ENCODE results near the gene TMCO1. TPM values are rescaled to one million over a fixed set of nuclear protein-coding genes. Genes with fewer than 3 reads are reported as not detected.
"Not testable (repeated sequence)": the region's sequence is repeated elsewhere in the genome, so short reads cannot be mapped to it uniquely, and the experiment has no call there.

The TMCO1 gene, protein sequence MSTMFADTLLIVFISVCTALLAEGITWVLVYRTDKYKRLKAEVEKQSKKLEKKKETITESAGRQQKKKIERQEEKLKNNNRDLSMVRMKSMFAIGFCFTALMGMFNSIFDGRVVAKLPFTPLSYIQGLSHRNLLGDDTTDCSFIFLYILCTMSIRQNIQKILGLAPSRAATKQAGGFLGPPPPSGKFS
- total RNA-seq (2014; rRNA removed; shearing (Covaris generic)) = 171 and 296 TPM in 2 replicates

DNA sequence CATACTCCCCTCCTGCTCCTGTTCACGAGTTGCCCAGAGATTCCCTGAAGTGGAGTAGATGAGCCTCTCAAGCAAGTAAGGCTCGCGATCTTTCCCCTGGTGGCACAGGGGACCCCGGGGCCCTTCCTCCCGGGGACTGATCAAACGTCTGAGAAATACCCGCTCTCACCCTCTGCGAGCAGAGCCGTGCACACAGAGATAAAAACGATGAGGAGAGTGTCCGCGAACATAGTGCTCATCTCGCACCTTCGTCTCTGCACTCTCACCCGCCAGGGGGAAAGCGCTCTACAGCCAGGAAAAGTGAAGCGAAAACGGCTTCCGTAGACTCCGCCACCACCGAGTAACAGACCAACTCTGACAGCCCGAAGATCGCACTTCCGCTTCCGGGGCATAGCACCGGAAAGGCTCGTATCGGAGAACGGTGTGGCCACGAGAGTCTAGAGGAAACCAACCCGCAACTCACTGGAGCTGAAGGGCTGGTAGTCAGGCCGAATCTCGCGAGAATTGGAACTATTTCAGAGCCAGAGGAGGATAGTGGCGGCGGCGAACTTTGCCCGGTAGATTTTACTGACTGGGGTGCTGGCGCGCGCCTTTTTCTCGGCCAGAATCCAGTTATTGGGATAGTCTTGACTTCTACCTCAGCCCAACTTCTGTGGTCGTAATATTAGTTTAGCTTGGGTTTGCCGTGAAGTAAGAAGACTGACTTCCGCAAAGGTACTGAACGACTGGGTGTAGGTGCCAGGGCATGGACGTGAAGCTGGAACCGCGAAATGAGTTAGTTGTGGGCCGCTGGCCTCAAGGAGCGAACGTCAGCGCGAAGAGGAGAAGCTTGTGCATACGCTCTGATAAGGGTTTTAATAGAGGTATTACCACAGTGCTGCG, at the start of gene TMCO1:
TMCO1 (minus strand) TSS at position 356 of the 882 bp plus-strand sequence; CDS start at position 239, 117 bp downstream.
- H3K27ac ChIP-seq = peak within 1 kb of the TSS; percentile 84

DNA sequence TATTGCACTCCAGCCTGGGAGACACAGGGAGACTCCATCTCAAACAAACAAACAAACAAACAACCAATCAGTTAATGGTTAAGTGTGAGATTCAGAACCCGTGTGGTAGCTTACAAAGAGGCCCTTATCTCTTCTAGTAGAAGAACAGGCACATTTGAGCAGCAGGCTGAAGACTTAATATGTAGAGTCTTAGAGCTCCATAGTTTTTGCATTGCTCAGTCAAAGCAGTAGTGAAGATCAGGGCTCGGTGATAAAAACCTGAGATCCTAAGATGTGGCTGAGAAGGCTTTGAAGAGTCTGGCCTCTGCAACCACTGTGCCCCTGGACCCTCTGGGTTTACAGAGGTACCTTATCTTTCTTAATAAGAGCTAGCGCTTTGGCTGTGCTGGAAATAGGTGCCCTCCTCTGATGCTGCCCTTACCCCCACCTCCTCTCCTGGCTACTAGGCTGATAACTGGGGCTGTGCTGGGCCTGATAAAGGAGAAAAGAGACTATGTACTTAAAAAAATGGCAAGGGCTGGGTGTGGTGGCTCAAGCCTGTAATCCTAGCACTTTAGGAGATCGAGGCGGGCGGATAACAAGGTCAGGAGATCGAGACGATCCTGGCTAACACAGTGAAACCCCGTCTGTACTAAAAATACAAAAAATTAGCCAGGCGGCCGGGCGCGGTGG, 48.3 kb upstream of the TMCO1 start:
- Histone ChIP-seq H3K4me1 (replicated peaks) (no peaks in the 10 kb centered on the region; the same call in 1 of the 2 replicates), H3K4me3 (no peak overlapping the region), H3K36me3 (no peaks in the 10 kb centered on the region), H3K27me3 (replicated peaks) (0 out of 2 replicates have a peak, but pooled peaks cover under 1% of the 10 kb centered on the region), H3K9me3 (replicated peaks) (no peaks in the 10 kb centered on the region), H3K27ac (no peak overlapping the region)
- DNase-seq (ENCODE audit: low read depth in 1 of 2, low spot score in 2 of 2) = no peak

More for the DNA sequence above, at the start of gene TMCO1:
- H3K36me3 ChIP-seq = peaks cover 54% of the 10 kb centered on the region
- H3K27me3 ChIP-seq (replicated peaks) = no peaks in the 10 kb centered on the region
- DNase-seq (ENCODE audit: low read depth in 1 of 2, low spot score in 2 of 2) = peak; percentile 93 to 96
- no peaks in the 10 kb centered on the region for H3K9me3 ChIP-seq (replicated peaks)
- H3K4me3 ChIP-seq = peak within 1 kb of the TSS; percentile 57
- H3K4me1 ChIP-seq (replicated peaks) = peaks cover 25% of the 10 kb centered on the region

DNA sequence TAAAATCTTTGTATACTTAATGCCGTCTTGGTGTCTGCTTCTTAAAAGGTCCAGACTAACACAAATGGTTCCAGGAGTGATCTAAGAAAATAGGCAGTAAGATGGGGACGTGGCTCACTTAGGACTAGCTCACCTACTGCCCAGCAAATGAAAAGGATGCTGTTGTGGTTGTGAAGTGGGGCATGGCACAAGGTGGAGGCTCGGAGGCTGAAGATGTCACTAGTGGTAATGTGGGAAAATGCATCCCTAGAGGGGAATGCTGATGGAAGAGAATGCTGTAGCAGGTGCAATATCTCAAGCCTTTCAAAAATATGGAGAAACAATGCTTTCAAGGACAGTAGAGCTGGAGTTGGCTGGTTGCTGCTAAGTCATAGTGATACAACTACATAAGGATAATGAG, 47.5 kb upstream of the TMCO1 start:
- no peaks in the 10 kb centered on the region; the same call in 1 of the 2 replicates for H3K4me1 ChIP-seq (replicated peaks)
- H3K9me3 ChIP-seq (replicated peaks) = no peaks in the 10 kb centered on the region
- H3K36me3 ChIP-seq = no peaks in the 10 kb centered on the region
- DNase-seq (ENCODE audit: low read depth in 1 of 2, low spot score in 2 of 2) = no peak
- no peak overlapping the region for H3K27ac ChIP-seq
- no peak overlapping the region for H3K4me3 ChIP-seq
- H3K27me3 ChIP-seq (replicated peaks) = no peaks in the 10 kb centered on the region

DNA sequence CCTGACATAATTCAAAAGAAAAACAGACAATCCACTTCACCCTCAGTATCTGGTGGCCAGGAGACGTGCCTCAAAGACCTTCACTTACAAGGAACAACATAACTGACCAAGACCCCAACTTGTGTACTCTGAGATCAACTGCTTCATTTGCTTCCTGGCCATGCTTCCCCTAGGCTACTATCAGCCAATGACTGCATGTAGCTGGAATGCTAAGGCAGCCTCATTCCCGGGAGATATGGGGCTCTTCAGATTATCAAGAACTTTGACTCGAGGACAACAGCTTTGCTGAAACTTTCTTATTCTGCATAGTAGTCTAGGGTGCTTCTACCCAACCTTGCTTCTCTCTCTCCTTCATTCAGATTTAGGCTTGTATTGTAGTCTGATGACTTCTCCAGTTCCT, 47.1 kb upstream of the TMCO1 start:
- no peaks in the 10 kb centered on the region; the same call in 1 of the 2 replicates for H3K4me1 ChIP-seq (replicated peaks)
- peak in 1 of 2 experiments; percentile 6 for DNase-seq (ENCODE audit: low read depth in 1 of 2, low spot score in 2 of 2)
- no peaks in the 10 kb centered on the region for H3K27me3 ChIP-seq (replicated peaks)
- no peak overlapping the region for H3K4me3 ChIP-seq
- no peaks in the 10 kb centered on the region for H3K36me3 ChIP-seq
- H3K9me3 ChIP-seq (replicated peaks) = no peaks in the 10 kb centered on the region
- no peak overlapping the region for H3K27ac ChIP-seq

DNA sequence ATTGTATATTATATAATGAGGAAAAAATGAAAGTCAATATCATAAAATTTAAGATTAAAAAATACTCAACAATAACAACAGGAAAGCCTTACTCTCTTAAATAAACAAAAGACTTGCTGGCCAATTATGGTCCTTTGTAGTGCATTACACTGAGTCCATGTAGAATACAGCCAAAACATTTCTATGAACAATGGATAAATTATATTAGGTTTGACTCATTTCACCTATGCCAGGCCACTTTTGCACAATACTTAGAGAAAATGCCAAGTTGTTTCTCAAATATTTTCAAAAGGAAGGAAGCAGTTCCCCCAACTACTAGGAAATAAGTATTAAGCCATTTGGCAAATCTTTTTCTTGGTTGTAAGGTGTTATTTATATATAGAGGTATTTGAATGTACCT, 38.9 kb upstream of the TMCO1 start:
- Histone ChIP-seq H3K4me1 (replicated peaks) (no peaks in the 10 kb centered on the region), H3K27me3 (replicated peaks) (no peaks in the 10 kb centered on the region), H3K9me3 (replicated peaks) (no peaks in the 10 kb centered on the region), H3K27ac (no peak overlapping the region), H3K36me3 (no peaks in the 10 kb centered on the region), H3K4me3 (no peak overlapping the region)
- no peak for DNase-seq (ENCODE audit: low read depth in 1 of 2, low spot score in 2 of 2)

DNA sequence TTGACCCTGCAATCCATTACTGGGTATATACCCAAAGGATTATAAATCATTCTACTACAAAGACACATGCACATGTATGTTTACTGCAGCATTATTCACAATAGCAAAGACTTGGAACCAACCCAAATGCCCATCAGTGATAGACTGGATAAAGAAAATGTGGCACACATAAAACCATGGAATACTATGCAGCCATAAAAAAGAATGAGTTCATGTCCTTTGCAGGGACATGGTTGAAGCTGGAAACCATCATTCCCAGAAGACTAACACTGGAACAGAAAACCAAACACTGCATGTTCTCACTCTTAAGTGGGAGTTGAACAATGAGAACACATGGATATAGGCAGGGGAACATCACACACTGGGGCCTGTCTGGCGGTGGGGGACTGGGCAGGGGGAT, 35.8 kb upstream of the TMCO1 start:
- DNase-seq (ENCODE audit: low read depth in 1 of 2, low spot score in 2 of 2); H3K27ac ChIP-seq: not testable (repeated sequence)

DNA sequence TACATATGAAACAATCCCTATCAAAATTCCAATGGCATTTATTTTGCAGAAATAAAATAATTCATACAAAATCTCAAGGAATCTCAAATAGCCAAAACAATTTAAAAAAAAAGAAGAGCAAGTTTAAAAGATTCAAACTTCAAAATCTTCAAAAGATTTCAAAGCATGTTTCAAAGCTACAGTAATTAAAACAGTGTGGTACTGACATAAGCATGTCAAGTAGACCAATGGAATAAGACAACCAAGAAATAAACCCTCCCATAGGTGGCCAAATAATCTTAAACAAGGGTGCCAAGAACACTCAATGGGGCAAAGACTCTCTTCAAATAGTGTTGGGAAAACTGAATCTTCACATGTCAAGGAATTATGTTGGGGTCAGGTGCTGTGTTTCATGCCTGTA, 30.7 kb upstream of the TMCO1 start:
- DNase-seq (ENCODE audit: low read depth in 1 of 2, low spot score in 2 of 2) = no peak
- Histone ChIP-seq H3K4me3 (no peak overlapping the region), H3K4me1 (replicated peaks) (no peaks in the 10 kb centered on the region), H3K36me3 (no peaks in the 10 kb centered on the region), H3K27me3 (replicated peaks) (no peaks in the 10 kb centered on the region), H3K9me3 (replicated peaks) (peaks cover 4% of the 10 kb centered on the region; the same call in 1 of the 2 replicates), H3K27ac (no peak overlapping the region)

More for the DNA sequence above, 35.8 kb upstream of the TMCO1 start:
- not testable (repeated sequence) for H3K4me3 ChIP-seq; H3K36me3 ChIP-seq; H3K27me3 ChIP-seq (replicated peaks); H3K4me1 ChIP-seq (replicated peaks); H3K9me3 ChIP-seq (replicated peaks)

DNA sequence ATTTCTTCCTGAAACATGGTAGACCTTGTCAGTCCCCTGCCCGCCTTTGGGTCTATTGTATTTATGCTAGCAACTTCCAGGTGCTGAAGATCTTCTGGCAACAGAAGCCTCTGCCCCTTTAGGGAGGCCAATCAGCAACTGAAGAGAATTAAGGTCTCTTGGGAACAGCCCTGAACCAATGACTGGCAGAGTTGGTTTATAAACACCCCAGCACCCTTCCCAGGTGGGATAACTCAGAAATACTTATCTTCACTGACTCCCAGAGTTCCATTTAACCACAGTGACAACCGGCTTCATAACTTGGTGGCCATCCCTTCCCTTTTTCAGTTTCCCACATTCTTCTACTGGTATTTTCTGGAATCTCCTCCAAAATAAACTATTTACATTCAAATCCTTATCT, 27.2 kb upstream of the TMCO1 start:
- H3K4me1 ChIP-seq (replicated peaks) = no peaks in the 10 kb centered on the region
- peaks cover 4% of the 10 kb centered on the region; the same call in 1 of the 2 replicates for H3K9me3 ChIP-seq (replicated peaks)
- H3K27me3 ChIP-seq (replicated peaks) = peaks cover 6% of the 10 kb centered on the region; the same call in 1 of the 2 replicates
- H3K4me3 ChIP-seq = no peak overlapping the region
- no peak for DNase-seq (ENCODE audit: low read depth in 1 of 2, low spot score in 2 of 2)
- no peak overlapping the region for H3K27ac ChIP-seq
- no peaks in the 10 kb centered on the region for H3K36me3 ChIP-seq

DNA sequence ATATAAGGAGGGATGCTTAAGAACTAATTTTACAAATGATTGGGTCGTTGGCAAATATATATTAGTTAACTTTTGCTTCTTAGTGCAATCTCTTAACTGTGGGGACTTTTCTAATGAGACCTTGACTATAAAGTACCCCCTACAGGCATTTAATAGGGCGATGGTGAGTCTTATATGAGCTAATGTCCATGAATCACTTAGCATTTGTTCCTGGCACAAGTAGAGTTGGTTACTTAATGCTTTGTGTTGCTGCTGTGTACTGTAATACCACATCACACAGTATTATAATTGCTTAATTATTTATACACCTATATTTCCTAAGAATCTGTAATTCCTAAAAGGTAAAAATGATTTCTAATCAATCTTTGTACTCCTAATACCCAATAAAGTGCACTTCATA, 25.3 kb upstream of the TMCO1 start:
- no peak for DNase-seq (ENCODE audit: low read depth in 1 of 2, low spot score in 2 of 2)
- Histone ChIP-seq H3K36me3 (no peaks in the 10 kb centered on the region), H3K27ac (no peak overlapping the region), H3K27me3 (replicated peaks) (peaks cover 6% of the 10 kb centered on the region; the same call in 1 of the 2 replicates), H3K4me1 (replicated peaks) (no peaks in the 10 kb centered on the region), H3K9me3 (replicated peaks) (no peaks in the 10 kb centered on the region), H3K4me3 (no peak overlapping the region)

DNA sequence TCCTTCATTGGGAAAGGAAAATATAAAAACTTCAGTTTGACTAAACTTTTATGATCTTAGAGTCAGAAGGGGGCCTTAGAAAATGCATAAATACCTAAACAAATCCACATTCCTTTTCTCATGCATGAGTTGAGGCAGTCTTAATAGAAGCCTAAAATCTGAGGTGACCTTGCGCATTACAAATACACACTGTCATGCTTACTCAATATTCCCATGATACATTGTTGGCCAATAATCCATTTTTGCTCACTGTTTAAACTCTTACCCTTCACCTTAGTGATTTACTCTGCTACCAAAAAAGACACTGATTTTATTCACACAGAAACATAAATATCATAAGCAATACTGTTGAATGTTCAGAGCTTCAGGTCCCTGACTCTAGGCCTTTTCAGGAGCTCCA, 19.1 kb upstream of the TMCO1 start:
- Histone ChIP-seq H3K27me3 (replicated peaks) (peaks cover 9% of the 10 kb centered on the region; the same call in 1 of the 2 replicates), H3K4me3 (no peak overlapping the region), H3K4me1 (replicated peaks) (no peaks in the 10 kb centered on the region), H3K36me3 (no peaks in the 10 kb centered on the region), H3K27ac (no peak overlapping the region), H3K9me3 (replicated peaks) (no peaks in the 10 kb centered on the region)
- DNase-seq (ENCODE audit: low read depth in 1 of 2, low spot score in 2 of 2) = no peak

DNA sequence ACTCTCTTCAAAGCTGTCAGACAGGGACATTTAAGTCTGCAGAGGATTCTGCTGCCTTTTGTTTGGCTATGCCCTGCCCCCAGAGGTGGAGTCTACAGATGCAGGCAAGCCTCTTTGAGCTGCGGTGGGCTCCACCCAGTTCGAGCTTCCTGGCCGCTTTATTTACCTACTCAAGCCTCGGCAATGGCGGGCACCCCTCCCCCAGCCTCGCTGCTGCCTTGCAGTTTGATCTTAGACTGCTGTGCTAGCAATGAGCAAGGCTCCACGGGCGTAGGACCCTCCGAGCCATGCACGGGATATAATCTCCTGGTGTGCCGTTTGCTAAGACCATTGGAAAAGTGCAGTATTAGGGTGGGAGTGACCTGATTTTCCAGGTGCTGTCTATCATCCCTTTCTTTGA, 14.9 kb upstream of the TMCO1 start:
- not testable (repeated sequence) for H3K4me1 ChIP-seq (replicated peaks); DNase-seq (ENCODE audit: low read depth in 1 of 2, low spot score in 2 of 2); H3K4me3 ChIP-seq; H3K36me3 ChIP-seq; H3K27me3 ChIP-seq (replicated peaks); H3K9me3 ChIP-seq (replicated peaks); H3K27ac ChIP-seq

DNA sequence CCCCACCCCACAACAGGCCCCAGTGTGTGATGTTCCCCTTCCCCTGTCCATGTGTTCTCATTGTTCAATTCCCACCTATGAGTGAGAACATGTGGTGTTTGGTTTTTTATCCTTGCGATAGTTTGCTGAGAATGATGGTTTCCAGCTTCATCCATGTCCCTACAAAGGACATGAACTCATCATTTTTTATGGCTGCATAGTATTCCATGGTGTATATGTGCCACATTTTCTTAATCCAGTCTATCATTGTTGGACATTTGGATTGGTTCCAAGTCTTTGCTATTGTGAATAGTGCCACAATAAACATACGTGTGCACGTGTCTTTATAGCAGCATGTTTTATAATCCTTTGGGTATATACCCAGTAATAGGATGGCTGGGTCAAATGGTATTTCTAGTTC, 9.5 kb upstream of the TMCO1 start:
- not testable (repeated sequence) for DNase-seq (ENCODE audit: low read depth in 1 of 2, low spot score in 2 of 2); H3K4me3 ChIP-seq; H3K27me3 ChIP-seq (replicated peaks); H3K27ac ChIP-seq; H3K4me1 ChIP-seq (replicated peaks); H3K9me3 ChIP-seq (replicated peaks)
- H3K36me3 ChIP-seq = peaks cover 12% of the 10 kb centered on the region

DNA sequence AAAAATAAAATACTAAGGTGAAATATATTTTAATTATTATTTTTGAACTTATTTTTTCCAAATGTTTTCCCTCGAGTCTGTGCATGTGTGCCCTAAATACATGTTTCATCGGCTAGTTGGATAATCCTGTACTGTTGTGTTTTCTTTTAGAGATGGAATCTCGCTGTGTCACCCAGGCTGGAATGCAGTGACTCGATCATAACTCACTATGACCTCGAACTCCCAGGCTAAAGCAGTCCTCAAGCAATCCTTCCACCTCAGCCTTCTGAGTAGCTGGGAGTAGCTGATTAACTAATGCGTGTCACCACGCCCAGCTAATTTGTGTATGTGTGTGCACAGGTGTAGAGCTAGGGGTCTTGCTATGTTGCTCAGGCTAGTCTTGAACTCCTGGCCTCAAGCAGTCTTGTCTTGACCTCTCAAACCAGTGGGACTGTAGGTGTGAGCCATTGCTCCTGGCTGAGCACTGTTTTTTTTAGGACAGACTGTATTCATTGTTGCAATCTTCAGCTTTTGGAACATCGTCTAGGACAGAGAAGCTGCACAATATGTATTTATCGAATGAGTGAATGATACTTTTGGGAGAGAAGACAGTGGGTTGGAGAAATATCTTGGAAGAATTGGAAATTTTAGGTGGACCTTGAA, 4.8 kb upstream of the TMCO1 start:
- no peaks in the 10 kb centered on the region for H3K9me3 ChIP-seq (replicated peaks)
- no peak overlapping the region for H3K4me3 ChIP-seq
- peaks cover 19% of the 10 kb centered on the region for H3K4me1 ChIP-seq (replicated peaks)
- no peaks in the 10 kb centered on the region for H3K27me3 ChIP-seq (replicated peaks)
- H3K36me3 ChIP-seq = peaks cover 18% of the 10 kb centered on the region
- peak; percentile 47 to 66 for DNase-seq (ENCODE audit: low read depth in 1 of 2, low spot score in 2 of 2)
- H3K27ac ChIP-seq = peak overlapping the region; percentile 41
